Activated CD8-positive, alpha-beta memory T cell treated with anti-CD3 and anti-CD28 coated beads, Interleukin-2, amount 10 ng/mL, durations not matched to agents 7 days and 5 days (primary cell): Measurements from ENCODE around the gene ZNF614. TPM values are rescaled to one million over a fixed set of nuclear protein-coding genes. Genes with fewer than 3 reads are reported as not detected.
A peak's percentile ranks its signal among the peaks of the same experiment; 100 is the strongest.
"Not testable (repeated sequence)": the region's sequence is repeated elsewhere in the genome, so short reads cannot be mapped to it uniquely, and the experiment has no call there.

Source experiments
- ATAC-seq: fragments of 150-1000 bp; cut with Tn5 transposase; one replicate; pipeline ENCODE4 v1.10.0; 2021; ENCODE audit warnings: moderate library complexity
- CTCF ChIA-PET: fragments of 350-600 bp; sonication (Branson Sonifier 250); formaldehyde crosslinking; loops from one replicate; lab custom pipeline; 2021; ENCODE audit warnings: antibody characterized with exemption; lab: Charles Lee
- DNase-seq: peaks from one replicate; pipeline ENCODE4 v3.0.0-alpha.2; 2020
- H3K27ac Mint-ChIP-seq: one replicate; pipeline ENCODE4 v1.8.0; 2021; ENCODE audit warnings: mild to moderate bottlenecking, mixed read lengths
- H3K27me3 Mint-ChIP-seq: one replicate; pipeline ENCODE4 v1.8.0; 2021; ENCODE audit warnings: mixed read lengths
- H3K36me3 Mint-ChIP-seq: one replicate; pipeline ENCODE4 v1.8.0; 2021; ENCODE audit warnings: mild to moderate bottlenecking, mixed read lengths
- H3K4me1 Mint-ChIP-seq: one replicate; pipeline ENCODE4 v1.8.0; 2021; ENCODE audit warnings: mixed read lengths
- H3K4me3 Mint-ChIP-seq: one replicate; pipeline ENCODE4 v1.8.0; 2021; ENCODE audit warnings: mild to moderate bottlenecking, moderate library complexity, mixed read lengths
- H3K9me3 Mint-ChIP-seq: one replicate; pipeline ENCODE4 v1.8.0; 2022; ENCODE audit warnings: low read depth, mixed read lengths
- total RNA-seq, 2 experiments: library from RNA; stranded (reverse); gene quantifications; one replicate each; pipeline ENCODE4 v1.2.3, GENCODE V29; 2021

ZNF614 gene
- total RNA-seq = 10 to 100 TPM in 1 of 2 experiments, 1 to 10 TPM in 1; 8.7 to 11.5 TPM

GRCh38 chr19:52028027-52028779, at the start of gene ZNF614:
Gene ZNF614 (minus strand): TSS chr19:52028379. CDS start chr19:52025745, 2,634 bp downstream.
- ATAC-seq = peak; percentile 96
- CTCF ChIA-PET = interaction anchor here (1.0 to 1.1 kb wide), 2 partner anchors 17 to 18 kb away, joined by 3 read pairs; no protein-coding TSS in a partner anchor
- Mint-ChIP-seq H3K27me3 (no peaks in the 10 kb centered on the region), H3K9me3 (peaks cover 36% of the 10 kb centered on the region), H3K4me3 (peak within 1 kb of the TSS; percentile 99), H3K4me1 (peaks cover 15% of the 10 kb centered on the region), H3K36me3 (peaks cover 75% of the 10 kb centered on the region), H3K27ac (peak within 1 kb of the TSS; percentile 99)
- peak; percentile 92 for DNase-seq

- no peak overlapping the region for H3K27ac Mint-ChIP-seq
- CTCF ChIA-PET = no interaction called here
- H3K4me1 Mint-ChIP-seq = no peaks in the 10 kb centered on the region
- peaks cover 98% of the 10 kb centered on the region for H3K36me3 Mint-ChIP-seq
- DNase-seq (no peak), ATAC-seq (no peak)
- no peak overlapping the region for H3K4me3 Mint-ChIP-seq
- H3K9me3 Mint-ChIP-seq = peaks cover 61% of the 10 kb centered on the region
- H3K27me3 Mint-ChIP-seq = no peaks in the 10 kb centered on the region
Measured at GRCh38 chr19:52070496-52070895, 42.3 kb upstream of the ZNF614 start.

- Mint-ChIP-seq H3K36me3 (peaks cover 98% of the 10 kb centered on the region), H3K9me3 (peaks cover 61% of the 10 kb centered on the region), H3K4me3 (no peak overlapping the region), H3K27ac (no peak overlapping the region), H3K27me3 (no peaks in the 10 kb centered on the region), H3K4me1 (no peaks in the 10 kb centered on the region)
- ATAC-seq (no peak), DNase-seq (no peak)
- CTCF ChIA-PET = no interaction called here
Measured at GRCh38 chr19:52069653-52070052, 41.5 kb upstream of the ZNF614 start.

GRCh38 chr19:52066258-52066863, 38.2 kb upstream of the ZNF614 start:
- H3K36me3 Mint-ChIP-seq = peaks cover 90% of the 10 kb centered on the region
- DNase-seq (no peak), ATAC-seq (no peak)
- CTCF ChIA-PET = no interaction called here
- no peak overlapping the region for H3K4me3 Mint-ChIP-seq
- H3K27ac Mint-ChIP-seq = no peak overlapping the region
- peaks cover 60% of the 10 kb centered on the region for H3K9me3 Mint-ChIP-seq
- no peaks in the 10 kb centered on the region for H3K4me1 Mint-ChIP-seq
- no peaks in the 10 kb centered on the region for H3K27me3 Mint-ChIP-seq

GRCh38 chr19:52065399-52065798, 37.2 kb upstream of the ZNF614 start:
- H3K4me3 Mint-ChIP-seq = no peak overlapping the region
- DNase-seq (no peak), ATAC-seq (no peak)
- no peak overlapping the region for H3K27ac Mint-ChIP-seq
- no peaks in the 10 kb centered on the region for H3K4me1 Mint-ChIP-seq
- H3K9me3 Mint-ChIP-seq = peaks cover 58% of the 10 kb centered on the region
- H3K27me3 Mint-ChIP-seq = no peaks in the 10 kb centered on the region
- CTCF ChIA-PET = no interaction called here
- peaks cover 88% of the 10 kb centered on the region for H3K36me3 Mint-ChIP-seq

GRCh38 chr19:52056480-52056879, 28.3 kb upstream of the ZNF614 start:
- H3K4me3 Mint-ChIP-seq, ATAC-seq, H3K4me1 Mint-ChIP-seq, DNase-seq, CTCF ChIA-PET, H3K27me3 Mint-ChIP-seq, H3K27ac Mint-ChIP-seq: not testable (repeated sequence)
- Mint-ChIP-seq H3K36me3 (peaks cover 67% of the 10 kb centered on the region), H3K9me3 (peaks cover 39% of the 10 kb centered on the region)

GRCh38 chr19:52051736-52052135, 23.6 kb upstream of the ZNF614 start:
- peaks cover 17% of the 10 kb centered on the region for H3K4me1 Mint-ChIP-seq
- H3K27me3 Mint-ChIP-seq, CTCF ChIA-PET, H3K4me3 Mint-ChIP-seq, H3K27ac Mint-ChIP-seq, DNase-seq, ATAC-seq: not testable (repeated sequence)
- peaks cover 23% of the 10 kb centered on the region for H3K9me3 Mint-ChIP-seq
- H3K36me3 Mint-ChIP-seq = peaks cover 65% of the 10 kb centered on the region

- Mint-ChIP-seq H3K4me1 (peaks cover 18% of the 10 kb centered on the region), H3K27me3 (no peaks in the 10 kb centered on the region), H3K9me3 (peaks cover 27% of the 10 kb centered on the region), H3K27ac (peak within 1 kb of the TSS; percentile 98), H3K4me3 (peak within 1 kb of the TSS; percentile 91), H3K36me3 (peaks cover 72% of the 10 kb centered on the region)
- CTCF ChIA-PET = interaction anchor here (0.6 kb wide), 1 partner anchor 320 kb away, joined by 3 read pairs; no protein-coding TSS in a partner anchor
- peak; percentile 90 for ATAC-seq
- DNase-seq = peak; percentile 88
Measured at GRCh38 chr19:52048555-52049501, 20.6 kb upstream of the ZNF614 start, which contains the start of gene ZNF432. Gene ZNF432 (minus strand): TSS chr19:52048838. CDS start chr19:52046868, 1,970 bp downstream.

GRCh38 chr19:52039169-52039568, 11.0 kb upstream of the ZNF614 start:
- CTCF ChIA-PET = no interaction called here

GRCh38 chr19:52034051-52034728, 6.0 kb upstream of the ZNF614 start:
- Mint-ChIP-seq H3K4me1 (no peaks in the 10 kb centered on the region), H3K9me3 (peaks cover 63% of the 10 kb centered on the region), H3K36me3 (peaks cover 82% of the 10 kb centered on the region), H3K27me3 (no peaks in the 10 kb centered on the region), H3K27ac (no peak overlapping the region), H3K4me3 (no peak overlapping the region)
- ATAC-seq = no peak
- CTCF ChIA-PET = no interaction called here
- no peak for DNase-seq

More at GRCh38 chr19:52039169-52039568, 11.0 kb upstream of the ZNF614 start:
- Mint-ChIP-seq H3K9me3 (peaks cover 53% of the 10 kb centered on the region), H3K4me3 (no peak overlapping the region), H3K36me3 (peaks cover 90% of the 10 kb centered on the region), H3K27ac (no peak overlapping the region), H3K4me1 (no peaks in the 10 kb centered on the region), H3K27me3 (no peaks in the 10 kb centered on the region)
- DNase-seq (no peak), ATAC-seq (no peak)

- peaks cover 15% of the 10 kb centered on the region for H3K4me1 Mint-ChIP-seq
- H3K27ac Mint-ChIP-seq = peak overlapping the region; percentile 99
- no peaks in the 10 kb centered on the region for H3K27me3 Mint-ChIP-seq
- ATAC-seq = peak; percentile 25
- no peak for DNase-seq
- peak overlapping the region; percentile 99 for H3K4me3 Mint-ChIP-seq
- peaks cover 37% of the 10 kb centered on the region for H3K9me3 Mint-ChIP-seq
- H3K36me3 Mint-ChIP-seq = peaks cover 75% of the 10 kb centered on the region
- CTCF ChIA-PET = interaction anchor here (1.1 kb wide), 1 partner anchor 19 kb away, joined by 3 read pairs; no protein-coding TSS in a partner anchor
Measured at GRCh38 chr19:52028780-52029123, 573 bp upstream of the ZNF614 start.

GRCh38 chr19:52026255-52026990, 1.8 kb downstream of the ZNF614 start:
- H3K27me3 Mint-ChIP-seq, DNase-seq, CTCF ChIA-PET: not testable (repeated sequence)

More at GRCh38 chr19:52026255-52026990, 1.8 kb downstream of the ZNF614 start:
- H3K27ac Mint-ChIP-seq, ATAC-seq: not testable (repeated sequence)
- H3K4me3 Mint-ChIP-seq = peak overlapping the region; percentile 2
- peaks cover 15% of the 10 kb centered on the region for H3K4me1 Mint-ChIP-seq
- peaks cover 36% of the 10 kb centered on the region for H3K9me3 Mint-ChIP-seq
- H3K36me3 Mint-ChIP-seq = peaks cover 80% of the 10 kb centered on the region
